Cardiac ventricle fibroblast (primary cell): ENCODE measurements around the gene E4F1. TPM values are rescaled to one million over a fixed set of nuclear protein-coding genes. Genes with fewer than 3 reads are reported as not detected.

Experiments used
- total RNA-seq: library from RNA; depleted of rRNA; stranded (reverse); fragments of >200 nt; gene quantifications from 2 replicates; pipeline ENCODE4 v1.2.3, GENCODE V29; 2015

Gene E4F1, protein sequence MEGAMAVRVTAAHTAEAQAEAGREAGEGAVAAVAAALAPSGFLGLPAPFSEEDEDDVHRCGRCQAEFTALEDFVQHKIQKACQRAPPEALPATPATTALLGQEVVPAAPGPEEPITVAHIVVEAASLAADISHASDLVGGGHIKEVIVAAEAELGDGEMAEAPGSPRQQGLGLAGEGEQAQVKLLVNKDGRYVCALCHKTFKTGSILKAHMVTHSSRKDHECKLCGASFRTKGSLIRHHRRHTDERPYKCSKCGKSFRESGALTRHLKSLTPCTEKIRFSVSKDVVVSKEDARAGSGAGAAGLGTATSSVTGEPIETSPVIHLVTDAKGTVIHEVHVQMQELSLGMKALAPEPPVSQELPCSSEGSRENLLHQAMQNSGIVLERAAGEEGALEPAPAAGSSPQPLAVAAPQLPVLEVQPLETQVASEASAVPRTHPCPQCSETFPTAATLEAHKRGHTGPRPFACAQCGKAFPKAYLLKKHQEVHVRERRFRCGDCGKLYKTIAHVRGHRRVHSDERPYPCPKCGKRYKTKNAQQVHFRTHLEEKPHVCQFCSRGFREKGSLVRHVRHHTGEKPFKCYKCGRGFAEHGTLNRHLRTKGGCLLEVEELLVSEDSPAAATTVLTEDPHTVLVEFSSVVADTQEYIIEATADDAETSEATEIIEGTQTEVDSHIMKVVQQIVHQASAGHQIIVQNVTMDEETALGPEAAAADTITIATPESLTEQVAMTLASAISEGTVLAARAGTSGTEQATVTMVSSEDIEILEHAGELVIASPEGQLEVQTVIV
- 15.9 and 20.5 TPM in 2 replicates for total RNA-seq

DNA sequence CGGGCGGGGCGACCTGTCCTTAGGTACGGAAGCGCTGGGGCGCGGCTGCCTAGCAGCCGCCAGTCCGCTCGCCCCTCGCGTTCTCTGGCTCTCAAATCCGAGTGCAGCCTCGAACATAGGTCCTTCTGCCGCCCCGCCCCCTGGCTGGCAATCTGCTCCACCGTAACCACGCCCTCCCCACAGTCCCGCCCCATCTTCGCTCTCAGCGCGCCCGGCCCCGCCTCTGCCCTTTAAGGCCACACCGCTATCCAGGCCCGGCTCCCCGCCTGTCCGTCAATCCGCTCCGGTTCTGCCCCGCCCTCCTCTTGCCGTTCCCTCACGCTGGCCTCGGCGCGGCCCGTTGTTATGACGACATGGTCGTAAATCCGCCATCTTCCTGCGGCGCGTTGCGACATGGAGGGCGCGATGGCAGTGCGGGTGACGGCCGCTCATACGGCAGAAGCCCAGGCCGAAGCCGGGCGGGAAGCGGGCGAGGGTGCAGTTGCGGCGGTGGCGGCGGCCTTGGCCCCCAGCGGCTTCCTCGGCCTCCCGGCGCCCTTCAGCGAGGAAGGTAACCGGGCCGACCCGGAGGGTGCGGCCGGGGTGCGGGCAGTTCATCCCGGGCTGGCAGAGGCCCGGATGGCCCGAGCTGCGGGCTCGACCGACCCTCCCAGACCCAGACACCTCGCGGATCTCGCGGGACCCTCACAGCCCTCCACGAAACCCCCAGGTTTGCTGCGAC lies at the start of gene E4F1:
Gene E4F1 (plus strand): TSS at position 371 of the 721 bp plus-strand sequence. CDS start 23 bp downstream, at position 394.

DNA sequence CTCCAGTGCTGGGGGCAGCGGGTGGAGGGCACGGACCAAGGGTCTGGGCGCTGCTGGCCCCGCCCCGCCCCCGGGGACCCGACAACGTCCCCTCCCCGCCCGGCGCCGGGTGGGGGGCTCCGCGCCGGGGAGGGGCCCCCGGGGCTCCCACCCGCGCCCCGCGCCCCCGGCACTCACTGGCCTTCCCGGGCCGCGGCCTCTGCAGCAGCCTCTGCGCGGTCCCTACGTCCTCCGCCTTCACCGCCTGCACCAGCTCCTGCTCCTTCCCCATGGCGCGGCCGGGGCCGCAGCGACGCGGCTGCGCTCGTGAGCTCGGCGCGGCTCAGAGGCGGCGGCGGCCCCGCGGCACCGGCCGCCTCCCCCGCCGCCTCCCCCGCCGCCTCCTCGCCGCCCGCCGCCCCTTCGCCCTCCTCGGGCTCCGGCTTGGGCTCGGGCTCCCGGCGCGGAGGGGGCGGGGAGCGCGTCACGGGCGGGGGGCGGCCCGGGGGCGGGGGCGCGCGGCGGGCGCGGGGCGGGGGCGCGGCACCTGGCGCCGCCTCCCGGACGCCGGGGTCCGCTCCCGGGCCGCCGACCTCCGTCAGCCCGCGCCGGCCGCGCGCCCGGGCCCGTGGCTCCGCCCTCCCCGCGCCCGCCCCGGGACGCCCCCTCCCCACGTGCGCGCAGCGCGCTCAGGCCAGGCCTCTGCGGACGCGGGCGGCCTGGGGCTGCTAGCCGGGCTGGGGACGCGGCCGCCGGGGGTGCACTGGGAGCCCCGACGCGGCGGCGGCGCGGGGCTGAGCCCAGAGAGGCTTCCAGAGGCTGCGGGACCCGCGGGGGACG lies 27.0 kb upstream of the E4F1 start, which contains the start of gene CASKIN1:
Gene CASKIN1 (minus strand): TSS at position 444 of the 819 bp plus-strand sequence. CDS start 173 bp downstream, at position 271.

DNA sequence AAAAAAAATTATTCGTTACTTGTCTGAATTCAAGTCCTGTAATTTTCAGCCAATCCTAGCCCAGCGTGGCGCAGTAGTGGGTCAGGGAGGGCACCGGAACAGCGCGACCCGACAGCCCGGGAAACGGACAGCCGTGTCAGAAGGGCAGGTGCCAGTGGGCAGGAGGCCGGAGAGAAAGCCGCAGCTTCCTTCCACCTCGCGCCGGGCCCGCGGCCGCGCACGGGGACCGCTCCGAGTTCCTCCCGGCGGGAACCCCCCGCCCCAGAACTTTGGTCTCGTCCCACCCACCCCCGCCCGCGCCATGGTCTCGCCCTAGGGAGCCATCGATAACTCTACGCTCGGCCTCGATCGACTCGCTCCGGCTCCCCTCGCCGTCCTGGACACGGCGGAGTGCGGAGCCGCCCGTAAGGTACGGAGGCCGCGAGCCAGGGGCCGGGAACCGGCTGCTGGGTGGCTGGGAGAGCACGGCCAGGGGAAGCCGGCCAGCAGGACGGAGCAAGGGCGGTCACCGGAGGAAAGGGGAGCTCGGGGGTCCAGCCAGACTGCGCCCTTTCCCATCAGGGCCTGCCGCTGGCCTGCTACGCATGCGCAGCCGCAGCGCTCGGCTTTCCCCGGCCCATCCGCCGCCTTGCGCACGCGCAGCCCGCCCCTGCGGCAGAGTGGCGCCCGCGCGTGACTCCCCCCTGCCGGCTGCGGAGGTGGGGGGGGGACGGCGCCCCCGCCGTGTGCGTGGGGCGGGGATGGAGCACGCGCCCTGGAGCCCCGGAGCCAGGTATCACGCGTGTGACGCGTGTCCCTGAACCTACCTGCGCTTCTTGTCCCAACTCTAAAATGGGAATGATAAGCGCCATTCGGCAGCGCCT lies 18.1 kb upstream of the E4F1 start, which contains the start of gene MLST8:
Gene MLST8 (plus strand): TSS at position 351 of the 863 bp plus-strand sequence. CDS start 632 bp downstream, outside the sequence.

GRCh38 chr16:2210386-2211365 lies 12.7 kb upstream of the E4F1 start, which contains the start of gene BRICD5:
BRICD5 (minus strand) TSS chr16:2210863; CDS start chr16:2210833, 30 bp downstream.

DNA sequence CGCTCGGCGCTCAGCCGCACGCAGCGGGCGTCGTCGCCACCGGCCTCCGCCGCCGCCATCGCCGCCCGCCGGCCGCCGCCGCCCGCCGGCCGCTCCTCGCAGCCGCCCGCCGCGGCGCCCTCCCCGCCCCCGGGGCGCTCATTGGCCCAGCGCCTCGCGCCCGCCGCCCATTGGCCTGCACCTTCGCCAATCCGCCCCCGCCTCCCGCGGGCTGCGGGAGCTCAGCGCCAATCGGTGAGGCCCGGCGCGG lies 8.7 kb upstream of the E4F1 start, which contains the start of gene PGP:
Gene PGP (minus strand): TSS at position 122 of the 250 bp plus-strand sequence. CDS start 63 bp downstream, at position 59.

GRCh38 chr16:2236337-2237101 lies 13.1 kb downstream of the E4F1 start, which contains the start of gene DNASE1L2:
DNASE1L2 (plus strand) TSS chr16:2236444; CDS start chr16:2236817, 373 bp downstream.

GRCh38 chr16:2251296-2252111 lies 28.1 kb downstream of the E4F1 start, which contains the start of gene ECI1:
ECI1 (minus strand) TSS chr16:2251587; CDS start chr16:2251566, 21 bp downstream.

DNA sequence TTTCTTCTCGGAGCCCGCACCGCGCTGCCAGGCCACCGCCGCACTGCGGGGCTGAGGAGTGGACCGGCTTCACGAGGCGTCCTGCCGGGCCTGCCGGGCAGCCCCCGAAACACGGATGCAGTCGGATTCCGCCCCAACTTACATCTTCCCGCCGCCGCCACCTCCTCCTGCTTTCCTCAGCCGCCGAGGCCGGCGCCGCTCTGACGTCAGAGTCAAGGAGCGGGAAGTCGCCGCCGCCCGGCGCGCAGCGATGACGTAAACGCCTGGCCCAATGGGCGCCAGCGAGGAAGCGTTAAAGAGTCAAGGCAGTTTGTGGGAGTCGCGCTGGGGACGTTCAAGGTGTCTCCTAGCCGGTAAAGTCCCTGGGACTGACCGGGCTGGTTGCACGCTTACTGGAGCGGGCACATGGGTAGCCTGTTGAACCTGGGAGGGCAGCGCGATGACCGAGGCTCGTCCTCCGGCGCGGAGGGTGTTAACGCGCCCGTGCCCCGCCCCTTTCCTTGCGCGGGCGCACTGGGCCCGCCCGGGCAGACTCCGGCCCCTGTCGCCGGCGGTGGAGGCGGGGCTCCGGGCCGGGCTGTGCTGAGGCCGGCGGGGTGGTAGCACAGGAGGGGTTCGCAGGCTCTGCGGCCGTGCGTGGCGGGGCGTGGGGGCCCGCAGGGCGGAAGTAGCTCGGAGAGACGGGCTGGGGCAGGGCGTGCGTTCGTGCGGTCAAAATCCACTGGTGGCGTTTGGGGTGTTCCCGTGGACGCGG lies 44.7 kb downstream of the E4F1 start, which contains the start of gene RNPS1:
Gene RNPS1 (minus strand): TSS at position 214 of the 754 bp plus-strand sequence. CDS start 3,483 bp downstream, outside the sequence.

Other genes starting within 250 kb of the E4F1 start
- gene NOXO1, start 242.1 kb upstream of the E4F1 start, total RNA-seq = not detected in 2 replicates
- 14.4 and 17.3 TPM in 2 replicates for gene GFER, start 239.4 kb upstream of the E4F1 start, total RNA-seq
- gene SYNGR3, start 233.6 kb upstream of the E4F1 start, total RNA-seq = 0.78 and 4.2 TPM in 2 replicates
- gene ZNF598, start 213.8 kb upstream of the E4F1 start, total RNA-seq = 39.7 and 51.4 TPM in 2 replicates
- gene NPW, start 203.8 kb upstream of the E4F1 start, total RNA-seq = 2.9 and 6.9 TPM in 2 replicates
- gene NHERF2, start 196.7 kb upstream of the E4F1 start, total RNA-seq = 35.2 and 46.3 TPM in 2 replicates
- 13.9 and 17.2 TPM in 2 replicates for gene NTHL1, start 175.8 kb upstream of the E4F1 start, total RNA-seq
- gene TSC2, start 175.6 kb upstream of the E4F1 start, total RNA-seq = 51.2 and 53.6 TPM in 2 replicates
- 85.9 and 91.5 TPM in 2 replicates for gene PKD1, start 87.7 kb upstream of the E4F1 start, total RNA-seq
- gene RAB26, start 75.0 kb upstream of the E4F1 start, total RNA-seq = not detected in 2 replicates
- 52.4 and 66.5 TPM in 2 replicates for gene TRAF7, start 67.8 kb upstream of the E4F1 start, total RNA-seq
- 0.12 and 0.15 TPM in 2 replicates for gene CASKIN1, start 27.0 kb upstream of the E4F1 start, total RNA-seq
- 39.9 and 57.6 TPM in 2 replicates for gene MLST8, start 18.1 kb upstream of the E4F1 start, total RNA-seq
- gene BRICD5, start 12.7 kb upstream of the E4F1 start, total RNA-seq = 0.83 and 1.1 TPM in 2 replicates
- 7.3 and 9.2 TPM in 2 replicates for gene PGP, start 8.8 kb upstream of the E4F1 start, total RNA-seq
- 4.5 TPM in 1 of 2 replicates, not detected in the other for gene DNASE1L2, start 12.9 kb downstream of the E4F1 start, total RNA-seq
- gene ECI1, start 28.0 kb downstream of the E4F1 start, total RNA-seq = 20.4 and 29.7 TPM in 2 replicates
- gene RNPS1, start 44.5 kb downstream of the E4F1 start, total RNA-seq = 87.1 and 98.5 TPM in 2 replicates
- gene ABCA3, start 117.1 kb downstream of the E4F1 start, total RNA-seq = 0.68 and 1.1 TPM in 2 replicates
- 3.3 and 3.6 TPM in 2 replicates for gene CCNF, start 205.9 kb downstream of the E4F1 start, total RNA-seq
- 1.4 and 2.1 TPM in 2 replicates for gene TEDC2, start 236.5 kb downstream of the E4F1 start, total RNA-seq
- 1.1 TPM in 1 of 2 replicates, not detected in the other for gene NTN3, start 247.7 kb downstream of the E4F1 start, total RNA-seq